ENCODE measurements around the gene CHRNB2.

DNA sequence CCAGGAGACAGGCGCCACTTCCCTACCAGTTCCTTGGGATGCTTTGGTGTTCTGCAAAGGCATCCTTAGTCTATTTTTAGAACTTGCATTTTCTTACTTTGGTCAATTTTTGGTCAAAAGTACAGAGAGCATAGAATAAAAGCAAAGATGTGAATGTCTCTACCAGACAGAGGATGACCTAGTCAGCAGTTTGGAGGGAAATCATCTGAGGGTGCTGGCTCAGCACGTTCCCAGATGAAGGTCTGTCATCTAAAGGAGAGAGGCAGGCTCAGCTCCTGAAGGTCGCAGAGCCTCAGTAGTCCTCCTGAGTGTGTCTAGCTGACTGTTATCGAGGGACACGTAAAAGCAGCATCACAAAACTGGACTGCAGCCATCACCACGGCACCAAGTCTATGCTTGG is 15.3 kb downstream of the CHRNB2 start:
- TF ChIP-seq, protein P1, sequence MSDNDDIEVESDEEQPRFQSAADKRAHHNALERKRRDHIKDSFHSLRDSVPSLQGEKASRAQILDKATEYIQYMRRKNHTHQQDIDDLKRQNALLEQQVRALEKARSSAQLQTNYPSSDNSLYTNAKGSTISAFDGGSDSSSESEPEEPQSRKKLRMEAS (IDR thresholded peaks at IDR 0.05) = no peak
- TF ChIP-seq TAF1 (IDR thresholded peaks at IDR 0.05; ENCODE audit: low read depth) = no peak

All from Ishikawa (cell line).